NCI-H1092 (cell line): ENCODE results near the gene CHAC1.

Experiments used
- DNase-seq: peaks from one replicate; lab custom pipeline; 2025; lab: John Stamatoyannopoulos, UW

CHAC1 gene

DNA sequence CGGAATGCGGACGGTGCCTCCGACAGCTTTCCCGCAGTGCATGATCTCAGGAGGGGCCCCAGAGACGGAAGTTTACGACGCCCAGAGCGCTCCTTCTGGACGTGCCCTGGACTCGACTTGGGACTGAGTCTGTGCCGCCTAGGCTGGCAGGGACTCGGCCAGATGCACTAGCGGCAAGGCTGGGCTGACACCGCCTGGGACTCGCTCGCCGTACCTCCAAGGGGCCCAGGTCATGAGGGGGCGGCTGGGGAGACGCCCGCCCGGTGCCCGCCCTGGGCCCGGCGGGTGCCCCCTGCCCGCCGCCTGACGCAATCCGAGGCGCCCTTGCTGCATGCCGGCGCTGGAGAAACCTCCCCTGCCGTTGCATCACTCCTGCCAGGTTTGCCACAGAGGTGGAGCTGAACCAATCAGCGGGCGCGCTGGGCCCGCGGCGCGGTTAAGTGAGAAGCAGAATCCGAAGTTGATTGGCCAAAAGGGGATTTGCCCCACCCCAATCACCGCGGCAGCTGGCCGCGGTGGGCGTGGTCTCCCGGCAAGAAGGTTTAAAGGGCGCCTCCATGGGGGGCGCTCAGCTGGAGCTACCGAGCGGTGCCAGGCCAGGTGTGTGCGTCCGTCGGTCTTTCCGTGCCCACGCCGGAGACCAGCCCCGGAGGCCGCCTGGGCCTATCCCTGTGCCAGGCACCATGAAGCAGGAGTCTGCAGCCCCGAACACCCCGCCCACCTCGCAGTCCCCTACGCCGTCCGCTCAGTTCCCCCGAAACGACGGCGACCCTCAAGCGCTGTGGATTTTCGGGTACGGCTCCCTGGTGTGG is at the start of gene CHAC1:
Gene CHAC1, plus strand, starts transcription at position 571 of the 812 bp plus-strand sequence. Its CDS starts 113 bp downstream, at position 684.
- peak; percentile 86 for DNase-seq

GRCh38 chr15:40904552-40905201 is 48.6 kb upstream of the CHAC1 start:
- DNase-seq = no peak

DNA sequence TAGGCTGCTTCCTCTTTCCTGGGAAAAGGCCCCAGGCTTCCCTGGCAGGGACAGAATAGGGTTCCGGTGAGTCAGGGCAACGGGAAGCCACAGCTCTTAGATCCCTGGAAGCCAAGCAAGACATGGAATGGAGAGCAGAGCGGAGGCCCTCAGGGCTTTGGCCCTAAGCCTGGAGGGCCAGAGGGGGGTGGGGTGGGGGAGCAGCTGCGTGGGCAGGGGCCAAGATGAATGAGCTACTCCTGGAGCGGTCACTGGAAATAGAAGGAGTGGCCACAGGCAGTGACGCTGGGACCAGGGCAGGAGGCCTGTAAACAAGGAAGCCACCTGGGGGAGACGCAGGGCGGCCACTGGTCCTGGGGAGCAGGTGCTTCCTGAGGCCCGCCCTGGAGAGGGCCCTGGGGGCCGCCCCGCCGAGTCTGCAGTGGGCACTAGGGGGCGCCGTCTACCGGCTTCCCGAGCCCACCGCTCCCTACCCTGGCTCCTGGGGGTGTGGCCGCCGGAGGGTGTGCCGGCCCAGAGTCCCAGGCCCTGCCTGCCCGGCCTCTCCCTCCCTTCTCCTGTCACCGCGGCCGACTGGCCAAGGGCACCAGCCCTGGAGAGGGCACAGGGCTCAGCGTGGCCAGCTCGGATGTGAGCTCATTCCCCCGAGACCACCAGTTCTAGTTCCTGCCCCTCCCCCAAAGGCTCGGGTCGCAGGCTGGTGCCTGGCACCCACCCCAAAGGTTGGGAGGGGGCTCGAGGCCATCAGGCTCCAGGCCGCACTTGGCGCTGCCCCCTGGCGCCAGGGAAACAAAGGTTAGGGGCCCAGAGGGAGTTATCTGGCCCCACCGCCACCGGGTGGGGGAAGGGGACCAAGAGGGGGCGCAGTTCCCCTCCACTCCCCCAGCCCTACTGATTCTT is 46.9 kb upstream of the CHAC1 start:
- peak; percentile 58 for DNase-seq

DNA sequence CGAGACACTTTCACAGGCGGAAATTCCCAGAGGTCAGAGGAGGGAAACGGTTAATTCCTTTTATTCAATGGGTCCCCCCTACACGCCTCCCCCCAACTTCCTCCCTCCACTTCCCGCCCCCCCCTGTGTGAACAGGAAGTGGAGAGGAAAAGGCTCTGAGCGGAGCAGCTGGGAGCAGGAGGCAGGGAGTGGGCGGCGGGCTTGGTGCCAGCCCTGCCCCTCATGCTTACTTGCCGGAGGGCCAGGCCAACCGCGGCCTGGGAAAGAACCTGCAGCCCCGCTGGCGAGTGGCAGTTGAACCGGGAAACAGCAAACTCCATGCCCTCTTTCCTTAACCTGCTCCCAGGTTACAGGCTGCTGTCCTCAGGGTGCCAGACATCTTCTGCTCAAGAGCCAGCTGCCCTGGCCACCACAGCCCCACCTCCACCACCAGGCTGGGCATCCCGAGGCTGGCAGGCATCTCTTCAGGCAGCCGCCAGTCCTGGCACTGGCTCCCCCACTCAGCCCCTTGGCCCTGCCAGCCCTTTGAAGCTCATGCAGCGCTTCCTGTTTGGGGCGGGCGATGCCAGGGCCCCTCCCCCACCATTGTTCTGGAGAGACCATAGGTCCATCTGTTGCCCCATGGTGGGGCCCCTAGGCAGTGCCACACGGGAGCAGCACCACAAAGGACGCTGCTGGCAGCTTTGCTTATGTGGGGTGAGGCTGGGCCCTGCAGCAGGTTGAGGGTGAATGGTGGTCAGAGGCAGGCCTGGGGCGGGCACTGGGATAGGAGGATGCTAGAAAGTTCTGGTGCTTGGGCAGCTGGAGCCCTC is 46.1 kb upstream of the CHAC1 start:
- DNase-seq = peak; percentile 60

DNA sequence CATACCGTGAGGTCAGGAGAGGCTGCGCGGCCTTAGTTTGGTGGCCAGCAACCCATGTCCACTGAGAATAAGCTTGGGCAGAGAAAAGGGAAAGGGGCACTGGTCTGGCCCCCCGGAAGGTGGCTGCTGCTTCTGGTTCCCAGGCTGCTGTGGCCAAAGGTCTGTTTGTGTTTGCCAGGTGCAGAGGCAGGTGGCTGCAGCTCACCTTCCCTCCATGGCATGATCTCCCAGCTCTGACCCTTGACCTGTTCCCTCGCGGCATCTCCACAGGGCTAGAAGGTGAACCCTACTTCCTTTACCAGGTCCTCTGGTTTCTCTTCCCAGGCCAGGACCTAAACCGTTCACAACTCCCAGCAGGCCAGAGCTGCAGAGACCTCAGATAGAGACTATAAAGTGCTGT is 45.2 kb upstream of the CHAC1 start:
- DNase-seq = no peak

- DNase-seq = no peak
These were observed 43.3 kb upstream of the CHAC1 start for GRCh38 chr15:40909662-40910630.

DNA sequence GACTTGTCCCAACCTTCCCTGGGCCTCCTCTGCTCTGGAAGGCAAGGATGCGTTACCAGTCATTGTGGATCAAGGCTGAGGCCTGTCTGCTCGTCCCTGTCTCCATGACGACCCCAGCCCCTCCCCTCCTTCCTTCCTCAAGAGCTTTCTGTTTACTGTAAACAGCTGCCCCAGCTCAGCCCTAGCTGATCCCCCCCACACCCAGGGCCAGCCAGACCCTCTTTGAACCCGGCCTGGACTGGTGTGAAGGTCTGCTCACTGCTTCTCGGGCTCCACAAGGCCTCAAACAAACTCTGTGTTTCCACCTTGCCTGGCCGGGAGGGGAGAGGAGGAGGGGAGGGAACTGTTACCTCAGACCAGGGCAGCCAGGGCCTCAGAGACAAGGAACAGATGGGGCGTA is 42.1 kb upstream of the CHAC1 start:
- no peak for DNase-seq

- no peak for DNase-seq
These were observed 41.6 kb upstream of the CHAC1 start for GRCh38 chr15:40911693-40912092.

DNA sequence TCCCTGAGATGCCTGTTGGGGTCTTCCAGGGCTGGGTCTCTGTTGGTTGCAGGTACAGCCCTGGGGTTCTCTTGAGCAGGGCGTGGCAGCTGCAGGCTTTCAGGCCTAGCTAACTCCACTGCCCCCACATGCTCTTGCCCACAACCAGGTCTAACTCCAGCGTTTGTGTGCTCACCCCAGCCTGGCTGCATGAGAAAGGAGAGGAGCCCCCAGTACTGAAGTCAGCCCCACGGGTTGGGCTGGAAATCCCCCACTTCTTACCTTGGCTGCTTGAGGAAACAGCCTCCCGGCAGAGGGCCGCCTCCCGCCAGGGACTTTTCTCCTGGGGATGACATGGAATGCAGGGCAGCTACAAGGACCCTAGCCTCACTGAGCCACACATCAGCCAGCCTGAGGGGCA is 40.8 kb upstream of the CHAC1 start:
- no peak for DNase-seq

DNA sequence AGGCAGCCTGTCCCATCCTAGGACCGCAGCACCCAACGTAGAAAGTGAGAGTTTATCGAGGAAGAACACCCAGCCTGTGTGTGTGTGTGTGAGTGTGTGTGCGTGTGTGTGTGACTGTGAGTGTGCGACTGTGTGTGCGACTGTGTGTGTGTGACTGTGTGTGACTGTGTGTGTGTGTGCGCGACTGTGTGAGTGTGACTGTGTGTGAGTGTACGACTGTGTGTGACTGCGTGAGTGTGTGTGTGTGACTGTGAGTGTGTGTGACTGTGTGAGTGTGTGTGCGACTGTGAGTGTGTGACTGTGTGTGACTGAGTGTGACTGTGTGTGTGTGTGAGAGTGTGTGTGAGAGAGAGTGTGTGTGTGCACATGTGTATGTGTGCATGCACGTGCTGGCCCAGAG is 39.3 kb upstream of the CHAC1 start:
- no peak for DNase-seq

- no peak for DNase-seq
These were observed 38.8 kb upstream of the CHAC1 start for GRCh38 chr15:40914486-40914885.

DNA sequence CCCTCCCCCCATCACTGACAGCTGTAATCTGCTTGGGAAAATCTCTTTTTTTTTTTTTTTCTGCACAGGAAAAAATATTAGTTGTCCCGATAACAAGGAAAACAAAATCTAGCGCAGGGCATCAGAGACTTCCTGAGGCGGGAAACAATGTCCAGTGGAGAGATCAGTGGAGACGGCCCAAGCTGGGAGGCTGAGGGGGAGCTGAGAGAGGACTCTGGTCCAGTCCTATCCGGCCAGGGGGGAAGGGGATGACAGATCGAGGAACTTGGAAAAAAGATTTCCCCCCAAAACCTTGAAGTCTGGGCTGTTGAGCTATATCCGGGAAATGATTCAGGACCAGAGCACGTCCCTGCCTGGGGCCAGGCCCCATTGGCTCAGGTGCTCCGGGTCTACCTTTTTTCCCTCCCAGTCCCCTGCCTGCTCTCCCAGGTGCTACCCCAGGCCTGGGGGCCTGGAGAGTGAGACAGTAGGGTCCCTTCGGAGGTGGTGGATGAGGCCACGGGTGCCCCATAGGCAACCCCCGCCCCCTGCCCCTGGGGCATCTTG is 38.1 kb upstream of the CHAC1 start:
- DNase-seq = no peak

DNA sequence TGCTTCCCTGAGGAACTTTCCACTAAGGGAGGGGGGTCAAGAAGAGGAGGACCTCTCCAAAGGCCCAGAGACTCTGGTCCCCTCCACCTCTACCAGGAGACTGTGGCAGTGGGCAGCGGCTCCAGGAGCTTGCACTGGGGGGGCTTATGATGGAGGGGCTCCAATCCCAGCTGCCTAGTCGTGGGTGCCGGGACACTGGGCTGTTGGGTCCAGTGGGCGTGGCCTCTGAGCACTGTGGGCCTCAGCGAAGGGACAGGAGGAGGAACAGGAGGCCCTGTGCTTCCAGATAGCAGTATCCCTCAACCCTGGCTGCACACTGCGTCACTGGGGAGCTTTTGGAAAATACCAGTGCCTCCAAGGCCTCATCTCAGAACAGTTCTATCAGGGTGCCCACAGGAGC is 37.6 kb upstream of the CHAC1 start:
- no peak for DNase-seq

DNA sequence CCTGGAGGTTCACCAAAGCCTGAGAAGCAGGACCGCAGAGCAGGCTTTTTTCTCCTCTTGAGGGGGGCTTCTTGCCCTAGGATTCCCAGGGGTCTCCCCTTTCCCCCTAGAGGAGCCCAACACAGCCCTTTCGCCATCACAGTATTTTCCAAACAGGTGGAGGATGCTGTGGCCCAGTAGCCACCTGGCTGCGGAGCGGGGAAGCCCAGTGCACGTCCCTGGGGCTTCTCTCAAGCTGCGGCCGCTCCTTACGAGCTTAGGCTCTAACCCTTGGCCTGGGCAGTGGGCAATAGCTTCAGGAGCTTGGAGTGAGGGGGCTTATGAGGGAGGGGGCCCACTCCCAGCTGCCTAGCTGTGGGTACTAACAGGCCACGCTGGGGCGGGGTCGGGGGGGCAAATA is 35.7 kb upstream of the CHAC1 start:
- DNase-seq = no peak

DNA sequence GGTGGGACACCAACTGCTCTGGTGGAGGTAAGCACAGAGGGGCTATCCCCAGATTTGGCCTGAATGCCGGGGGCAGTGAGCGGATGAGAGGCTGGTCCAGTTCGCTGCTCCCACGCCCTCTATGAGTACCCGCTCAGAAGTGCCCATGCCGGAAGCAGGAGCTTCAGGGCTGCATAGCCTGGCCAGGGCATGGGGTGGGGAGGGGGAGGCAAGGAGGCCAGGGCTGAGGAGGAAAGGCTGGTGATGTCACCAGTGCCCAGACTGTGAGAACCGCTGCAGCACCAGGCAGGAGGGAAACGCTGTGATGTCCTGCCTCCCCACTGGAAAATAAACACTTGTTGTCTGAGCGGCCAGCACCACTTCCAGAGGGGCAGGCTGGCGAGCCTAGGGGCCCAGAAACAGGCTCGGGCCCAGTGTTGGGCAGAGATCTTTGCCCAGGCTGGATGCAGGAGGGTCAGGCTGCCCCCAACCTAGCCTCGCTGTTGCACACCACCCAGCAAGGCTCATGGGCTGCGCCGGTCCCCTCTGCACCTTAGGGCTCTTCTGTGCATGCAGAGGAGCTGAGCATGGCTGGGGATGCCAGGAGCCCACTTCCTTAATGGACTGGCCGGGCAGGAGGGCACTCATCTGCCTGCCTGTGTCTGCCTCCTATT is 35.0 kb upstream of the CHAC1 start:
- peak; percentile 10 for DNase-seq

DNA sequence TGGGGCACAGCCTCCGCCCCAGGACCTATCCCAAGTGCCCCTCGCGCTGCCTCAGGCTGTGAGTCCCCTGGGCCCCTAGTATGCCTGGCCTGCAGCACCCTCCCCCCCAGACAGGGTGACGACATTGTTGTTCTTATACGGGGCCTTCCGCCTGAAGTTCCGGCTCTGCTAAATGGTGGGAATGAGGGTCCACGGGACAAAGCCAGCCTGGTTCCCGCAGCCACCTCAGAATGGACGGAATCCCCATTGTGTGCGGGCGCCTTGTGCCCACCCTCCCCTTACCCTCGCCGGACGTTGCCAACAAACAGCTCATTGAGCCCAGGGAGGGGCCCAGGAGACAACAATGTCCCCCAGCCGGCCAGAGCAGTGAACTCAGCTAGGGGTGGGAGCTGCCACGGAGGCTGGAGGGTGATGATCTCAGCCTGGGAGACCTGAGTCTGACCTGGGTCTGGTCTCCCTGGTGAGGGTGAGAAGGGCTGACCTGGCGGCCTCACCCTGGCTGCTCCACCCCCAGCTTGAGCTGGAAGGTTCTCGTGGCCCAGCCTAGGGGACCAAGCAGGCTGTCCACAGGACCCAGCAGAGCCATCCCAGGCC is 34.4 kb upstream of the CHAC1 start:
- no peak for DNase-seq

DNA sequence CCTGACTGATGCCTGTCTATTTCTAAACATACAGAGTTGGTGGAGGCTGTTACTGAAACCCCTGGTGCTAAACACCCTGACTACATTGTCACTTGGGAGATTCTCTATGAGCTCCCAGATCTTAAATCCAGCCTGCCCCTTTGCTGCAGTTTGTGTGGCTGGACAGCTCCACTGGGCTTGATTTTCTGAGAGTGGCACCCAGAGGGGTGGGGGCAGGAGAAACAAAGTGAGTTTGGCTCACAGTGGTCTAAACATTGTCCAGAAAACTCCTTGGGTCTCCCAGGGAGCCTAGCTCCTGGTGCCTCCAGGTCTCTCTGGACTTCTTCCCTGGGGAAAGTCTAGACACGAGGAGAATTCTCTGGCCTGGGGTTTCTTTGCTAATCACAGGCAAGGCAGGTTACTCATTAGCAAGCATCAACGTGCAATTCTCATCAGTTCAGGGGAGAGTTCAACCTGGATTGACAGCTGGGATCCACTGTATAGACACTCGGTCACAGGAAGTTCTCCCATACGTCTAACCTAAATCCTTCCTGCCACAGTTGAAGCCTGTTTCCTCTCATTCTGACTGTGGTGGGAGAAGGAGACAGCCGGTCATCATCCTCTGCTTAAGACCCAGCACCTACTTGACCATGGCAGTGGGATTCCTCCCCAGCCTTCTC is 31.2 kb upstream of the CHAC1 start:
- DNase-seq = no peak

DNA sequence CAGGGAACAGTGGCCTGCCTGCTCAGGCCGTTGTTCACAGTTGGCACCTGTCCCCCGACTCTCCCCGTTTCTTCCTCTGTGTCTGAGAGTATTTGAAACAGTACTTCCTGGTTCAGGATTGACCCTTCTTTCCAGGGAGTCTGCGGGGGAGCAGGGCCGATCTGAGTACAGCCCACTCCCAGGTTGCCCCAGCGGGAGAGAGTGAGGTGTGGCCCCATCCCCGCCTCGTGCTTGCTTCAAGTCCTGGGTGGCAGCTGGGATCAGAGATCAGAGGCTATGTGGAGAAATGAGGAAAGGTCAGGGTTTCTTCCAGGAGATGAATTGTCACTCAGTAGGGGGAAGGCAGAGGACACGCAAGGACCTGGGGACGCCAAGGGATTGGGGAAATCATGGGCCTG is 30.7 kb upstream of the CHAC1 start:
- no peak for DNase-seq

GRCh38 chr15:40923551-40923950 is 29.7 kb upstream of the CHAC1 start:
- DNase-seq = no peak
